B cell (primary cell): ENCODE measurements around the gene CREB3L4. TPM values are rescaled to one million over a fixed set of nuclear protein-coding genes. Genes with fewer than 3 reads are reported as not detected.
"Not testable (repeated sequence)": the region's sequence is repeated elsewhere in the genome, so short reads cannot be mapped to it uniquely, and the experiment has no call there.

Experiments used
- ATAC-seq: fragments of 200-7000 bp; cut with Tn5 transposase; one replicate; pipeline ENCODE4 v1.10.0; 2021; ENCODE audit warnings: low read depth, mild to moderate bottlenecking, moderate number of reproducible peaks, moderate library complexity
- CTCF ChIA-PET: fragments of 350-600 bp; sonication (Branson Sonifier 250); formaldehyde crosslinking; loops from one replicate; lab custom pipeline; 2021; ENCODE audit warnings: antibody characterized with exemption, inconsistent platforms; lab: Charles Lee
- POLR2A ChIA-PET: fragments of 350-600 bp; sonication (Branson Sonifier 250); formaldehyde crosslinking; loops from one replicate; lab custom pipeline; 2021; ENCODE audit warnings: antibody characterized with exemption; lab: Charles Lee
- DNase-seq: peaks from one replicate; pipeline ENCODE4 v3.0.0; 2013
- H2AFZ ChIP-seq: 2 replicates; pipeline ENCODE4 v1.6.1; 2012; ENCODE audit warnings: mild to moderate bottlenecking, low read depth, low read length; ENCODE audit not compliant: insufficient read depth, poor library complexity, severe bottlenecking
- H3K27ac ChIP-seq, 2 donors: 1 replicate in 1 of 2; 2 replicates in 1 of 2; pipeline ENCODE4 v1.5.1; 2012 to 2013; ENCODE audit warnings: low read length in 2 of 2, mild to moderate bottlenecking in 2 of 2, moderate library complexity in 1 of 2
- H3K27me3 ChIP-seq, 4 experiments: fragments of 200-600 bp in 1 of 4; sonication (generic) in 1 of 4; replicated peaks in 1 of 4; 1 replicate in 2 of 4; 2 replicates in 2 of 4; pipeline versions ENCODE4 v1.6.1 to v1.7.0; 2013 to 2016; ENCODE audit warnings: low read length in 3 of 4, mild to moderate bottlenecking in 2 of 4, mixed read lengths in 1 of 4, moderate library complexity in 1 of 4; ENCODE audit not compliant: insufficient read depth in 4 of 4, control insufficient read depth in 3 of 4; ENCODE audit errors: control extremely low read depth in 1 of 4
- H3K36me3 ChIP-seq, 2 experiments: replicated peaks in 1 of 2; 1 replicate in 1 of 2; 2 replicates in 1 of 2; pipeline versions ENCODE4 v1.6.1 to v1.7.1; 2013; ENCODE audit warnings: low read length in 1 of 2; ENCODE audit not compliant: insufficient read depth in 2 of 2, control insufficient read depth in 1 of 2; ENCODE audit errors: control extremely low read depth in 1 of 2, extremely low read depth in 1 of 2
- H3K4me1 ChIP-seq, 2 donors: fragments of 200-600 bp in 1 of 2; sonication (generic) in 1 of 2; 1 replicate in 1 of 2; 2 replicates in 1 of 2; pipeline versions ENCODE4 v1.5.1 to v1.6.1; 2013 to 2017; ENCODE audit warnings: low read length in 2 of 2; ENCODE audit not compliant: control insufficient read depth in 2 of 2, insufficient read depth in 2 of 2
- H3K4me2 ChIP-seq: replicated peaks from 2 replicates; pipeline ENCODE3; 2012; ENCODE audit warnings: mild to moderate bottlenecking, low read depth, low read length; ENCODE audit not compliant: poor library complexity, severe bottlenecking
- H3K4me3 ChIP-seq, 5 experiments: fragments of 200-600 bp in 1 of 5; sonication (generic) in 1 of 5; 1 replicate in 3 of 5; 2 replicates in 2 of 5; pipeline versions ENCODE4 v1.5.1 to v1.7.0; 2011 to 2016; ENCODE audit warnings: low read length in 4 of 5, mild to moderate bottlenecking in 4 of 5, low read depth in 2 of 5, control low read depth in 1 of 5, moderate library complexity in 1 of 5; ENCODE audit not compliant: insufficient read depth in 1 of 5; ENCODE audit errors: control extremely low read depth in 1 of 5, extremely low read depth in 1 of 5
- H3K79me2 ChIP-seq: fragments of 200-600 bp; sonication (generic); one replicate; pipeline ENCODE4 v1.6.0; 2016; ENCODE audit warnings: low read length; ENCODE audit not compliant: control insufficient read depth, insufficient read depth
- H3K9ac ChIP-seq: fragments of 200-600 bp; sonication (generic); 2 replicates; pipeline ENCODE4 v1.6.1; 2017; ENCODE audit warnings: mild to moderate bottlenecking, low read length, moderate library complexity
- H3K9me3 ChIP-seq, 3 donors: one replicate each; pipeline versions ENCODE4 v1.6.1 to v1.7.1; 2013; ENCODE audit warnings: low read length in 2 of 3; ENCODE audit not compliant: control insufficient read depth in 2 of 3, insufficient read depth in 1 of 3; ENCODE audit errors: control extremely low read depth in 1 of 3
- H4K20me1 ChIP-seq: 2 replicates; pipeline ENCODE4 v1.6.0; 2012; ENCODE audit warnings: mild to moderate bottlenecking, low read length; ENCODE audit not compliant: insufficient read depth, control insufficient read depth, poor library complexity, severe bottlenecking
- H3K27ac Mint-ChIP-seq: one replicate; pipeline ENCODE4 v1.8.0; 2021; ENCODE audit warnings: mixed read lengths
- H3K27me3 Mint-ChIP-seq: one replicate; pipeline ENCODE4 v1.8.0; 2021; ENCODE audit warnings: mixed read lengths
- H3K4me1 Mint-ChIP-seq: one replicate; pipeline ENCODE4 v1.8.0; 2021; ENCODE audit warnings: mixed read lengths
- H3K4me3 Mint-ChIP-seq: one replicate; pipeline ENCODE4 v1.8.0; 2021; ENCODE audit warnings: mixed read lengths
- H3K9me3 Mint-ChIP-seq: one replicate; pipeline ENCODE4 v1.8.0; 2022; ENCODE audit warnings: mixed read lengths; ENCODE audit not compliant: insufficient read depth
- CTCF ChIP-seq: fragments of 200-600 bp; IDR thresholded peaks from one replicate; pipeline ENCODE4 v1.8.0; 2022; ENCODE audit warnings: antibody characterized with exemption, mild to moderate bottlenecking
- EZH2 ChIP-seq: IDR thresholded peaks from 2 replicates; pipeline ENCODE4 v1.6.1; 2012; ENCODE audit warnings: borderline replicate concordance, low read depth, mild to moderate bottlenecking, moderate library complexity, low read length; ENCODE audit not compliant: insufficient read depth, poor library complexity, severe bottlenecking
- whole genome bisulfite sequencing: methylation state at CpG from one replicate; pipeline ENCODE4 v1.1.5; 2013; ENCODE audit warnings: missing lambda C conversion rate; ENCODE audit not compliant: insufficient coverage; 5-methylcytosine and 5-hydroxymethylcytosine counted together
- intact Hi-C: fragments of 100-400 bp; cut with micrococcal nuclease; formaldehyde crosslinking; loops from one replicate; pipeline ENCODE4 v1.10.0; 2022
- polyA plus RNA-seq: library from polyadenylated mRNA; depleted of rRNA; stranded (reverse); fragments of >200 nt; gene quantifications from 2 replicates; pipeline ENCODE4 v1.2.3, GENCODE V29; 2012
- total RNA-seq, 2 donors: library from RNA; stranded (reverse); fragments of 120-200 nt in 1 of 2; gene quantifications; 1 replicate in 1 of 2; 2 replicates in 1 of 2; pipeline versions ENCODE4 v1.2.3 to v1.2.4, GENCODE V29; 2013 to 2022

Gene CREB3L4
- total and polyA plus RNA-seq, 2 donors (not counting 1 experiment from before 2014, with no cell fraction given), result 21.8 to 28.1 TPM

- intact Hi-C loops, result no loop called here
- no peaks in the 10 kb centered on the region for H3K9me3 Mint-ChIP-seq
- Histone ChIP-seq H3K4me2 (no peak overlapping the region), H3K36me3 (no peaks in the 10 kb centered on the region), H2AFZ (no peak overlapping the region), H3K4me3 (no peak overlapping the region), H3K79me2 (no peaks in the 10 kb centered on the region), H3K9me3 (no peaks in the 10 kb centered on the region), H4K20me1 (no peaks in the 10 kb centered on the region), H3K4me1 (no peaks in the 10 kb centered on the region), H3K27me3 (no peaks in the 10 kb centered on the region), H3K9ac (no peak overlapping the region), H3K27ac (no peak overlapping the region)
- CTCF ChIA-PET, result no interaction called here
- WGBS, result 100% methylated on average over 1 of the region's 1 CpG
- no peaks in the 10 kb centered on the region for H3K27me3 Mint-ChIP-seq
- no peaks in the 10 kb centered on the region for H3K4me1 Mint-ChIP-seq
- no peak overlapping the region for H3K4me3 Mint-ChIP-seq
- POLR2A ChIA-PET, result interaction anchor here (0.7 kb wide), 1 partner anchor 221 kb away, joined by 5 read pairs; no protein-coding TSS in a partner anchor
- TF ChIP-seq EZH2 (no peak), CTCF (no peak)
- DNase-seq (no peak), ATAC-seq (no peak)
- no peak overlapping the region for H3K27ac Mint-ChIP-seq
Observed at GRCh38 chr1:154012129-154012528, 44.4 kb downstream of the CREB3L4 start.

GRCh38 chr1:154012543-154012942 lies 44.8 kb downstream of the CREB3L4 start:
- CTCF ChIA-PET, H3K4me1 Mint-ChIP-seq, H3K79me2 ChIP-seq, H3K9ac ChIP-seq, H3K4me1 ChIP-seq, H3K27ac Mint-ChIP-seq, H3K4me2 ChIP-seq, ATAC-seq, H3K27me3 Mint-ChIP-seq, H2AFZ ChIP-seq, H3K4me3 Mint-ChIP-seq, H3K4me3 ChIP-seq, H3K27me3 ChIP-seq, H3K9me3 ChIP-seq, intact Hi-C loops, DNase-seq, H3K27ac ChIP-seq, H4K20me1 ChIP-seq, H3K36me3 ChIP-seq, H3K9me3 Mint-ChIP-seq: not testable (repeated sequence)
- POLR2A ChIA-PET, result interaction anchor here (0.7 kb wide), 1 partner anchor 221 kb away, joined by 5 read pairs; no protein-coding TSS in a partner anchor
- WGBS, result 95% methylated on average over 14 of the region's 14 CpGs
